Lung microvascular endothelial cell (primary cell): ENCODE measurements around the gene AFF3. TPM values are rescaled to one million over a fixed set of nuclear protein-coding genes. Genes with fewer than 3 reads are reported as not detected.
A peak's percentile ranks its signal among the peaks of the same experiment; 100 is the strongest.

Experiments
- DNase-seq, 2 donors: peaks; one replicate each; pipeline versions ENCODE4 v3.0.0 to v3.0.0-alpha.2; 2010; ENCODE audit warnings: low read depth in 2 of 2
- total RNA-seq: library from RNA; depleted of rRNA; stranded (reverse); fragments of >200 nt; gene quantifications from 2 replicates; pipeline ENCODE4 v1.2.1, GENCODE V29; 2014

AFF3 gene
- total RNA-seq, 1 donor from 2014 or later: under 0.01 TPM

GRCh38 chr2:99888617-99889016, 253.8 kb downstream of the AFF3 start:
- no peak for DNase-seq

DNA sequence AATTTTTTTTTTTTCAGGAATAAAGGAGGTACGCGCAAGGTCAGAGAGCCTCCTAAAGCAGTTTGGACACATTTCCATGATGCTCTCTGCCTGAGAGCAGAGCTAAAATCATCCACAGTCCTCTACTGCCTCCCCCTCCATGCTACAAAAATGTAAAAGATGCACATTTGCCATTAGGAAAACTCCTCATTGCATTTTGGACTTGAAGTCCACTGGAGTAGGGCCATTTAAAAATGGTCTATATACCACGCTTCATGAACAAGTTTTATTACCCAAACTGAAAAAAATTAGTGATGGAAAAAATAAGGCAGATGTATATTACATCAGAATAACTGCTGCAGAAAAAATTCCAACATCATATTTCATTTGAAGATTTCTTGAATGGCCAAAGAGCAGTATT, 256.0 kb downstream of the AFF3 start:
- DNase-seq: no peak

GRCh38 chr2:99883358-99883757, 259.0 kb downstream of the AFF3 start:
- no peak for DNase-seq

DNA sequence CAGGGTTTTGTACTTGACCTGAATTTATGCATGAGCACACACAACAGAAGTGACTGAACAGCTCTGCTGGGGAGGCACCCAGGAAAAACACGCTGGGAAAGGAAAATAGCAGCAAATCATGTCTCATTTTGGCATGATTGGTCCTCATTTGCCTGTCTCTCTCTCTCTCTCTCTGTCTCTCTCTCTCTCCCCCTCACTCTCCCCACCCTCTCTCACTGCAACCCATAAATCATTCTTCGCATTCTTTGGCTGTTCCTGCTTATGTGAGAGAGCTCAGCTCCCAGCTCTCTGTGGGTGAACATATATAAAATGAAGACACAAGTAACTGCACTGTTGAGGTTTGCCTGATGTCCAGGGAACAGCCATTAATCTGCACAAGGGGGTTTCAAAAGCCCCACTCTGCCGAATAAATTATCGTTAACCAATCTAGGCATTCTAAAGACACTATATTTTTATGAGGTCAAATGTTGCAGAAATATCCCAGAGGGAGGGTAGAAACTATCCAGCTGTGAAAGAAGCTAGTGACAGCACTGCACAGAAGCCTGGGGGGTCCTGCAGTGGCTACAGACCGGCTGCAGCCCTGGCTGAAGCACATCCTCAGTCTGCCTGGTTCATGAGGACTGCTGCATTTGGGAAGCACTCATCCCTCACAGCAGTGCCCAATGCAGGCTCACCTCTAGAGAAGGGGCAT, 260.3 kb downstream of the AFF3 start:
- DNase-seq: peak; percentile 79 to 86

DNA sequence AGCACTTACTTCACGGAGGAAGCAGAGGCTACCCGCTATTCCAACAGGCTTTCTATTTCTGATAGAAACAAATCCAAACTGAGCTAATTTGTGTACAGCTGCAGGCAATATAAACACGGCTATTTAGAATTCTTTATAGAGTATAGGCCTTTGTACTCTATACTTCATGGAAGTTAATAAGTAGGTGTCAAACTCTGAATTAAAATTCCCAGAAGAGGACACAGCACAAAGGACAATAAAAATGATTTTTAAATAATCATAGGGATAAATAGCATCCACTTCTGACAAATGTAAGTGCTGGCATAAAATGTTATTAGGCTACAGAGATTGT, 261.5 kb downstream of the AFF3 start:
- DNase-seq: no peak

DNA sequence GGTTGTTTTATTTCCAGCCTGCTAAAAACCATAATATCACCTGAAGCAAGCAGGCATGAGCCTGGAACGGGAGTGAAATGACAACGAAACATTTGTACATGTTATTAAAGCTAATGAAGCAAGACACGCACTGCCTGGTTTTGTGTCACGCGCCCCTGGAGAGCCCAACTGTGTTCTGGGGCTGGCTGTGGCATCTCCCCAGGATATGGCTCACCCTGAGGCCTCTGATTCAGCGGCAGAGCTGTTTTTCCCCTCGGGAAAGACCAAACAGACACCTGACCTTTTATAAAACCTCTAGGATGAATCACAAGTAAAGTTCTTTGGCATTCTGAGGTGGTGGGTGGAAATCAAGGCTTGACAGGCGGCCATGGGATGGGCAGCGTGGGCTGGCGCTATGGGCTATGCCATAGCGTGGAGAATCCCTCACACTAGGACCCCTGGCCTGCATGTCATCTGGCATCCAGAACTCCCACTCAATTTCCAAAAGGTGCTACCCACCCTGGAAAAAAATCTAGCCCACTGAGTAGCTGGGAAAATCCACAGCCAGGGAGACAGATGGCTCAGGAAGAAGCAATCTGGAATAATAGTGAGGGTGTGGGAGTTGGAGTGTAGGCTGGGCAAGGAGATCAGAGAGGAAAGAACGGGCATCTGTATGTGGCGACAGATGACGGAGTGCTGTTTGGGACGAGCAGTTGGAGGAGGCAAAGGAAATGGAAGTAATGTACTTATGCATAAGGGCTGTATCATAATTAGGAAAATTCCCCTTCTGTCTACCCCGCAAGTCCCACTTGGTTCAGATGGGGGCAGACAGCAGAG, 262.0 kb downstream of the AFF3 start:
- peak; percentile 50 to 99 for DNase-seq

GRCh38 chr2:99879481-99879880, 262.9 kb downstream of the AFF3 start:
- peak; percentile 42 to 79 for DNase-seq

DNA sequence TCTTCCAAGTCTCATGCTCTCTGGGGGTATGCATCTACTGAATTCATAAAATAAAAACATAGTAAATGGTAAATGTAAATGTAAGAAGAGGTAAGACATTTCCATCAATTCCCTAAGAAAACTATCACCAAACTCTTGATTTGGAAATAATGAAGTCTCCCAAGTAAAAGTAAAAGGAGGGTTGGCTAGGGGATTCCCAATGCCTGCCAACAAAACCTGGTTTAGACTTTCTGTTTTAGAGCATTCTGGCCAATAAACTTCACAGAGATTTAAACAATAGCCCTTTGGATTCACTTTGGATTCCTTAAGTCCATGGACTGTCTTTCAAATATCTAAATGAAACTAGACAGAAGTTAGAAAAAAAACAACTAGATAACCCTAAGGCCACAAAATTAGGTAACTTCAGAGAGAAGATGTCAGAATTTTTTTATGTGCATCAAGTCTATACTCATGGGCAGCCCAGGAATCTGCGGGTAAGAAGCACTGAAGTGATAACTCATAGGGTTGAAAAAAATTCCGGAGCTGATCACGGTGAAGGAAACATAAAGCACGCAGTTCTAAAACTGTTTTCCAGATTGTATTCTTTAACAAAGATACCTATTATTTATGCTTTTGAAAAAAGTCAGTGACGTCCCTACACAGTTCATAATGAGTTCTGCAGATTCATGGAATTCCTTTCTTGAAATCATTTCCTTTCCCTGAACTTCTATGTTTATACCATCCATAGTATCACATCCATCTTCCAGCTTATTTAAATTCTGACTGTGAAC, 263.6 kb downstream of the AFF3 start:
- DNase-seq: peak; percentile 75 to 97

DNA sequence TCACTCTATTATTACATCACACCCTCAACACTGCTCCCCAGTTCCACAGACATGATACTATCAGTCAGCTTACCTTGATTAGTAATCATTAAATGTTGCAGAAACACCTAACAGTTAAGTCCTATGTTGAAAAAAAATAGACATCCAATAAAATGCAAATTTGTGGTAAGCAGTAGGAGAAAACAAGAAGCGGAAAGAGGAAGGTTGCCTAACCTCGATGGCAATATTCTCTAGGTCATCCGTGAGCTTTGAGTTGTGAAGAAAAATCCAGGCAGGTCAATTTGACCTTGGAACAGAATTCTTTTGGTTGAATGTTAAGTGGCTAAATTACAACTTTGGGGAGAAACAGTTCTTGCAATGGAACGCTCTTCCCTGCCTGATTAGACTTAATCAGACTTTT, 264.4 kb downstream of the AFF3 start:
- DNase-seq: no peak

GRCh38 chr2:99876956-99877355, 265.4 kb downstream of the AFF3 start:
- no peak for DNase-seq

DNA sequence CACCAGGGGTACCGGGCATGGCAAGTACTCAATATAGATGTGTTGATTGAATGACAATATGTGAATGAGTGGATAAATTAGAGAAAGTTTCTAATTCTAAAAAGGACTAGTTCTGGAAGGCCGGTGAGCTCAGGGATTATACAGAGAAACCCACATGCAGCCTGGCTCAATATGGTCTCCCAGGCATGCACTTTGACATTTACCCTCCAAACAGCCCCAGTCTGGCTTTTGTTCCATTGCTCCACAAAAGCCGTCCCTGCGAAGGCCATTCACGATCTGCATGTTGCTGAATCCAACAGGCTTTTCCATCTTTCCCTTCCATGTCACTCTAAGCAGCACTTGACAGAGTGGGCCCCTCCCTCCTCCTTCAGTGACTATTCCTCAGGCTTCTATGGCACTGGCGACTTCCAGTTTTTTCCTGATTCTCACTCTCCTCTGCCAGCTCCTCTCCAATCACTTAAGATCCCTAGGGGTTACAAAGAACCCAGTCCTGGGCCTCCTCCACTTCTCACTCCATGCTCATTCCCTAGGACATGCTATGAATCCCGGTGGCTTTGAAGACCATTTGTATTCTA, 266.7 kb downstream of the AFF3 start:
- no peak for DNase-seq

GRCh38 chr2:99868260-99868659, 274.1 kb downstream of the AFF3 start:
- DNase-seq: no peak

DNA sequence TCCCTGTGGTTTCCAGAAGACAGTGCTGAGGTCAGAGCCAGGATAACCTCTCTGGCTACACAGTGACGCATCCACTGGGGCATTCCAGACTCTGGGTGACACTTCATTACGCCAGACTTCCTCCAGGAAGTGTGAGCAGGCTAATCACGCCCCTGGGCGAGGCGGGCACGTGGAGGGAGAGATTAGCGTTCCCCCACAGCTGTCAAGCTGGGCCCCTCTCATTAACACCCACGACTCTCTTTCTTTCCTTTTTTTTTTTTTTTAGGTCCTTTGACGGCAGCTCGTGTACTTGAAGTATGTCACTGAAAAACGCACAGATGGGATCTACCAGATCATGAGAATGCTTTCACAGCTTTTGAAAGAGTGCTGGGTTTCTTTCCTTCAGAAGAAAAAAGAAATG, 274.6 kb downstream of the AFF3 start:
- peak; percentile 66 to 97 for DNase-seq

DNA sequence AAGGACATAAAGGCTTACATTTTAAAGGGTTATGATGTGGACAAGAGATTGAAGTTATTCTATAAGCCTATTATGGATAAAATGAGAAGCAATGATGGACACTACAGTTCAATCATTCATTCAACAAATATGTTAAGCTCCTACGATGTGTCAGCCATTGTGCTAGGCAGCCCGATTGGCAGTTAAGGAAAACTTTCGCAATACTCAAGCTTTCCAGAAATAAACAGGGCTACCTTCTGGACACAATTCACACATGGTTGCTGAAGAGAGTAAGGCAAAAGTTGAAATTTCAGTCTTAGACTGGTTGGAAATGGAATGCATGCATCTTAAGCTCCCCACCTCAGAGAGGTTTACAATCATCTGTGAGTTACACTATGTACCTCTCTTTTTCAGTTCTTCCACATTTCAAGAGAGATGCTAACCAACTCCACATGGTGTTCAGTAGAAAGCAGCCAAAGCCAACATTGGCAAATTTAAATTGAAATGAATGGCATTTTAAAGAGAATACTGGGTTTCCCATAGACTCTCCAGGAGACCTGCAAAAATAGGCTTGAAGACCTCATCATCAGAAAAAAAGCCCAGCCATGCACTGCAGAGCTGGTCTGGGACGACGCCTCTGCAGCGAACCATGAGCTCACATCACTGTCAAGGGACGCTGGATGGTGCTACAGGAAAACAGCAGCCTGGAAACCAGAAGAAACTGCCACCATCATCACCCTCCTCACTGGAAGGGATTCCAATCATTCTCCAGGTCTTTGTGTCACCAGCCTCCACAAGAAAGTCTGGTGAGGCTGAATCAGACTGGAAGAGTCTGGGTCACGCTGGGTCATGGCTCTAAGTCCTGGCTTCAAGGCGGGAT, 276.3 kb downstream of the AFF3 start:
- DNase-seq: peak in 1 of 2 donors; percentile 69

- peak; percentile 41 to 77 for DNase-seq
Measured at GRCh38 chr2:99864561-99865553, 277.5 kb downstream of the AFF3 start.

DNA sequence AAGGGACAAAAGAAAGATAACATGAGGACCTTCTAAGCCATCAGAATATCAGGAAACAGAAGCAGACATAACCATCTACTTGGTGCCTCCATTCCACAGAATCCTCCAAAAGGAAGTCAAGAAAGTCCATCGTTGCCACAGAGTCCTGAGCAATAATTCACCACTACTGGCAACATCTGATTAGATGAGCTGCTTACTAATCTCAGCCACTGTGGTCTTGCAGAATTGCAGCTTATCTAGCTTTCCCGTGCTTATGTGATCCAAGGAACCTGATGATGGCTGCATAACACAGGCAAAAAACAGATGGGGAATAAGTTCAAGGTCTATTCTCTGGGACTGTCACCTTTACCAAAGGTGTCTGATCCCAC, 278.5 kb downstream of the AFF3 start:
- no peak for DNase-seq

GRCh38 chr2:99863236-99863902, 279.0 kb downstream of the AFF3 start:
- no peak for DNase-seq

DNA sequence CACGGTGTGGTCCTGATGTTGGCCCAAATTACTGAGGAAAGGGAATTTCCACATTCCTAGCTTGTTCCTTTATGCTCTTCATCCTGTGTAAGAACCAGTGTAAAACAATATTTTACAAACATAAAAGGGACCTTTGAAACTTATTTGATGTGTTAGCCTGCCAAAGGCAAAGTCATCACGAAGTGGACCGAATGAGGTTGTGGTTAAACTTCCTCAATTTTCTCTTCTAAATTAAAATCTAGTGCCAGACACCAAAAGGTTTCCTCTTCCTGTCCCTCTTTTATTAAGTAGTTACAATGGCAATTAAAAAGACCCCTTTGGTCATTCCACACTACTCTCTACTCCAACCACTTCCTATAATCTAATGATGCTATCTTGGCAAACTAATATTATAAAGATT, 279.8 kb downstream of the AFF3 start:
- no peak for DNase-seq

DNA sequence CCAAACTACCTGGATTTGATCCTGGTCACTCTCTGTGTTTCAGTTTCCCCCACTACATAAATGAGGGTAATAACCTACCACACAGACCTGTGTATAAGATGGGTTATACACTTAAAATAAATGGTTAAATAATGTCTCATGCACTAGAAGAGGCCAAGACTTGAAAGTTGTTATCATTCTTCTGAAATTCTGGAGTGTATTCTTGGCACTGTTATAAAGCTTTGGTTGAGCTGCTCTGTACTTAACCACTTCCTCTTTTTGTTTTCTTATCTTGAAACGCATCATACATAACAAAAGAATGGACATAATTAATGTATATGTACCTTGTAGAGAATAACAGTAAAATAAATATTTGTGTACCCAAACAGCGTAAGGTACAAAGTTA, 281.0 kb downstream of the AFF3 start:
- peak in 1 of 2 donors; percentile 75 for DNase-seq
